Measurements from ENCODE around the gene NDUFS7.
"Not testable (repeated sequence)": the region's sequence is repeated elsewhere in the genome, so short reads cannot be mapped to it uniquely, and the experiment has no call there.

Gene NDUFS7

DNA sequence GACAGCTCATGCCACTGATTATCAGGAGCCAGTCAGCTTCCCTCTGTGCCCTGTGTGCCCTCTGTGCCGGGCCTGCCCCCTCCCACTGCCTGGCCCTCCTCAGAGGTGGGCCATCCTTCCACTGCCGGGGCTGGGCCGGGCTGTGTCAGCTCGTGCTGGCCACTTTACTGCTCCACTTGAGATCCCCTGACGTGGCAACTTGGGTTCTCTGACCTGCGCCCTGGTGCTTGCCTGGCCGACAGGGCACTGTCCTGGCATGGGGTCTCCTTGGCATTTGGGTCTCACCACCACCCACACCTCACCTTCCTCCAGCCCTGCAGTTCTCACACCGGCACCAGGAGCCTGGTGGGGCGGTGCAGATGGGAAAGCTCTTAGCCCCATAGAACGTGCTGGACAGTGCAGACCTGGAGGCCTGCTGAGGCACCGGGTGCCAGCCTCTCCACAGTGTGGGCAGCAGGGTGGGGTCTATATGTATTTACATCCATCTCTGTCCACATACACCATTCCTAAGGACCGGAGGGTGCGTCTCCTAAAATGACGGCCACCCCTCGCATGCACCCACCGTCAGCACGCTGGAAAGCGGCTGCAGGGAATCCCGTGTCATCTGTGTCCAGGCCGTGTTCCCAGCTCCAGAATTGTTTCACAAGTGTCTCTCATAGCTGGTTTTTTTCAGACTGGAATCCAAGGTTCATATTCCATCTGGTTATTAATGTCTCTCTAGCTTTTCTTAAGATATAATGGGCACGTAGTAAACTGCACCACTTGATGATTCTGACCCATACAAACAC, 35.4 kb downstream of the NDUFS7 start:
- DNase-seq: no peak

DNA sequence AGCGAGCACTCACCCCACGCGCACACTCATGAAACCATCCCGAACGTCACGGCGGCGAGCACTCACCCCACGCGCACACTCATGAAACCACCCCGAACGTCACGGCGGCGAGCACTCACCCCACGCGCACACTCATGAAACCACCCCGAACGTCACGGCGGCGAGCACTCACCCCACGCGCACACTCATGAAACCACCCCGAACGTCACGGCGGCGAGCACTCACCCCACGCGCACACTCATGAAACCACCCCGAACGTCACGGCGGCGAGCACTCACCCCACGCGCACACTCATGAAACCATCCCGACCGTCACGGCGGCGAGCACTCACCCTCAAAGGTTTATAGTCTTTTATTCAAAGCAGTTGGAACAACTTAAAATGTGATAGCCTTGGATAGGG, 36.4 kb downstream of the NDUFS7 start:
- DNase-seq: not testable (repeated sequence)

DNA sequence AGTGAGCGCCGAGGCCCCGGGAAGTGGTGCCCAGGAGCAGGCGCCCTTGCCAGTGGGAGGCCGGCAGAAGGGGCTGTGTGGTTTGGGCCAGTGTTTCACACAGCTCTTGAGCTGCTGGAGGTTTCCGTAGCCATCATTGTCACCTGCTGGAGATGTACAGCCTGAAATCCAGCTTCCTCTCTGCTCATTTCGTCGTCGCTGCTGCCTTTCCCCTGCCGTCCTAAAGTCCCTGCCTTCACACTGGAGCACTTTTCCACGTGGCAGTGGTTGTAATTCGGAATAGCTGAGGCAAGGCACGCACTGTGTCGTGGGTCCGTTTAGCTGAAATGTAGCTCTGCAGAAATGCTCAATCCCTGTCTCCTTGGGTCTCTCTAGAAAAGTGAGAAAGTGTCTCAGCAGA, 36.9 kb downstream of the NDUFS7 start:
- no peak for DNase-seq

DNA sequence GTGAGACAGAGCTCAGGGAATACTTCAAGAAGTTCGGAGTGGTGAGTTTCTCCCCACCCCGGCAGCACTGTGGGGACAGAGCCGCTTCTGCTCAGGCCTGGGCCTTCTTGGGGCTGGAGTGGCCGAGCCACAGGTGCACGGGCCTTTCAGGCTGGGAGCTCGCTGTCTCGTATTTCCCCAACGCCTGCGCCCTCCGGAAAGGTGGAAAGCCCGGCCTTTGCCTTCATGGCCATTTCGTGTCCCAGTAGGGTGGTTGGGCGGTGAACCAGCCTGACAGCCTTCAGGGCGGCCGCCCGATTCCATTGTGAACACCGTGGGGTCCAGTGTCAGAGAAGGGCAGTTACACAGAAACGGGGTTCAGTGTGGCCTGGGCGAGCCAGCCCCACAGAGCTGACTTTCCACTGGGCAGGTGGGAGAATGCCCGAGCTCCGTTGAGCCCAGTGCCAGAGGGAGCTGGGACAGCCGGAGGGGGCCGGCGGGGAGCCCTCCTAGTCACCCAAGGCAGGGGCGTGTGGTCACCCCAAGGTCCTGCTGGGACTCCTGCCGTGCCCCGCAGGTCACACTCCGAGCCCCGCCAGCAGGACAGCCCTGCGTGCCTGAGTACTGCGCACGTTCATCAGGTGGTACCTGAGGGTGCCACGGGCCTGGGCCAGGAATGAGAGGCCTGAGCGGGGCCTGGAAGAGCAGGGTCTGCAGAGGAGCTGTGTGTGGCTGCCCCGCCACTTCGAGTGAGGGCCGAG, 37.7 kb downstream of the NDUFS7 start:
- no peak for DNase-seq

DNA sequence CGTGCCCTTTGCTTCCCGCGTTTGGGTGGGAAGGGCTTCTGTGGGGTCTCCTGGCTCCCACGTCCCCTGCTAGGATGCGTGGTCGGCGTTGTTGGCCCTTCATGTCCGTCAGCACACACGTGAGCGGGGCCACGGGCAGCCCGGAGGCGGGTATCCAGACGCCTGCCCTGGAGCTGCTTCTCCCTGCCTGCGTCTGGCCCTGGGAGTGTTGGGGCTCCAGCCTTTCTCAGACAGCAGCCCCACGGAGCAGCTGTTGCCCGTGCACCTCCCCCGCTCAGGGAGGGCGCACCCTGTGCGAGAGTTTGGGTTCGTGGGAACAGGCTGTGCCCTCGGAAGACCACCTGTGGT, 38.2 kb downstream of the NDUFS7 start:
- no peak for DNase-seq

DNA sequence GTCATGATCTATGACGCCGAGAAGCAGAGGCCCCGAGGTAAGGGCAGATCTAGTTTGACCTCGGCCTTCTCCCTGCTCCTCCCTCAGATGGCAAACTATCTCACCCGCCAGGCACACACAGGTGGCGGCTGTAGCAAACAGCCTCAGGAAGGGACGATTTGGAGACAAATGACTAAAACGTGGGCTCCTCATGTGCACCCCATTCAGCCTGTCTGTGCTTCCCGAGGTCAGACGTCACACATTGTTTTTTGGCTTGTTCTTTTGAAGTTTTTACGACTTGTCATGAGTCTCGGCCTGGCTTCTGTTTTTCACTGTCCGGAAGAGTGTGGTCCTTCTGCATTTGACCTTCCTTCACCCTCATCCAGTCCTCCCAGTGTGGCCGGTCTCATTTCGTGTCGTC, 38.7 kb downstream of the NDUFS7 start:
- no peak for DNase-seq

DNA sequence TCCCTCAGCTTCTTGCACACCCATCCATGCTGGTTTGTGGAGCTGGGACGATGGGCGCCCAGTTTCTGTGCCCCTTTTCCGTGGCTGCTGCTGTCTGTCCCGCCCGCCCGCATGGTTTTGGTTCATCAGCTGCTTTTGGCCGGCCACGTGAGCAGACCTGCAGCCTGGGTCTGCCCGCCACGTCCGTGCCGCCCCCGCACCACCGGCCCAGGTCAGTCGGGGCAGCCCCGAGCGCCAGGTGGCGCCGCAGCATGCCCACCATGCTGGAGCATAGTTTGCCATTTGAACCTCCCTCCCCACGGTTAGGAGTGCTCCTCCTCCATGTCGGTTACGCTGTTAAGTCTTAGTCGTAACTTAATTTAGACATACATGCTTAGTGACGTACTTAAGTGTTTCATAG, 39.2 kb downstream of the NDUFS7 start:
- no peak for DNase-seq

DNA sequence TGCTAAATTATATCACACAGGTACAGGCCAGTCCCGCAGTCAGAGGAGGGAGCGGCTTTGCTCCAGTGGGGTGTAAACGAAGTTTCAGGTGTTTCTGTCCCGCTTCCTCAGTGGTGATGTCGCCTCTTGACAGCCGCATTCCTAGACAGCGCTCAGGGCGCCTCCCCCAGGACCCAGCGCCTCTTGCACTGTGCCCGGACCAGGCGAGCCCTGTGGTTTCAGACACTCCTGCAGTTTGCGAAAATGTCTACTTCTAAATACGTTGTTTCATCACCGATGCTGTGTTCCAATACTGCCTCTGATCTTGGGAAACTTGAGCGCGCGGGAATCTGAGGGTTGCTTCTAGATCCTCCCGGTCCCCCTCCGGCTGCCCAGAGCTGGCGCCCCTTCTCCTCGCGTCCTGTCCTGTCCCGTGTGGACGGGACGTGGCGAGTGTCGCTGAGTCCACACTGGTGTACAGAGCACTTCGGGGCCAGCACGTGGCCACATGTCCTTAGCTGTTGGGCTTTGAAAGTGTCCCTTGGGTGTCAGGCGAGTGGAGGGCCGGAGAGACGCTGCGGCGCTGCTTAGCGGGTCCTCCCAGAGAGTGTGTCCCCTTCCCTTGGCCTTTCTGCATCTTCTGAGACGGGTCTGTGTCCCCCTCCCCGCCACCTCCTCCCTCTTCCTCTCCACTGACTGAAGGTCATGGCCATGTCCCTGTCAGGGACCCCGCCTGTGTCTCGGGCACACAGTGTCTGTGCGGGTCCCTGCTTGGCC, 39.9 kb downstream of the NDUFS7 start:
- no peak for DNase-seq

DNA sequence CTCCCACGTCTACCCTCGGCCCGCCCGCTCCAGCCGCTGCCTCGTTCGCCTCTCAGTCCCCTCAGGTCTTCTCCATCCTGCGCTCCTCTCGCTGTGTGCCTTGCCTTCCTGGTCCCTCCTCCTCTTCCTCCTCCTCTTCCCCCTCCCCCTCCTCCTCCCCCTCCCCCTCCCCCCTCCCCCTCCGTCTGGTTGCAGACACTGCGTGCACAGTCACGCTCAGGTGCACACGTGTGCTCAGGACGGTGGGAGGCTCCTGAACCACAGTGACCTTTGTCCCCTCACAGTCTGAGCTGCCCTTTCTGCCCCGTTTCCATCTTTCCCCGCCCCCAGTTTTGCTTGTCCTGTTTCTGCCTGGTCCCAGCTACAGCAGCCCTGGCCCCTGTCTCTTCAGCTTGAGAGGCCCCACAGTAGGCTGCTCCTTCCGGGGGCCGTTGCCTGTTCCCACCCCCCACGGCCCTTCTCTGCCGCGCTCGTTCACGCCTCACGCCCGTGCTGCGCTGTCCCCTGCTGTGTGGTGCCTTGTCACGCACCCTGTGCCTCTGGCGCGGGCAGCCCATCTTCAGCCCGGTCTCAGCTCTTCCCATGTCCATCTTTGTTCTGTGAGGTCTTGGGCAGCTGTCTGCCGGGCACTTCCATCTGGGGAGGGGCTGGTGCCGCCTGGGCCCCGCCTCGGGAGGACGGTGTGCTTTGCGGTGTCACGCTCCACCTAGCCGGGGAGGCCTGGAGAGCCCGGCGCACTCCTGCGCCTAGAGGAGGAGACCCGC, 40.7 kb downstream of the NDUFS7 start:
- DNase-seq: no peak

DNA sequence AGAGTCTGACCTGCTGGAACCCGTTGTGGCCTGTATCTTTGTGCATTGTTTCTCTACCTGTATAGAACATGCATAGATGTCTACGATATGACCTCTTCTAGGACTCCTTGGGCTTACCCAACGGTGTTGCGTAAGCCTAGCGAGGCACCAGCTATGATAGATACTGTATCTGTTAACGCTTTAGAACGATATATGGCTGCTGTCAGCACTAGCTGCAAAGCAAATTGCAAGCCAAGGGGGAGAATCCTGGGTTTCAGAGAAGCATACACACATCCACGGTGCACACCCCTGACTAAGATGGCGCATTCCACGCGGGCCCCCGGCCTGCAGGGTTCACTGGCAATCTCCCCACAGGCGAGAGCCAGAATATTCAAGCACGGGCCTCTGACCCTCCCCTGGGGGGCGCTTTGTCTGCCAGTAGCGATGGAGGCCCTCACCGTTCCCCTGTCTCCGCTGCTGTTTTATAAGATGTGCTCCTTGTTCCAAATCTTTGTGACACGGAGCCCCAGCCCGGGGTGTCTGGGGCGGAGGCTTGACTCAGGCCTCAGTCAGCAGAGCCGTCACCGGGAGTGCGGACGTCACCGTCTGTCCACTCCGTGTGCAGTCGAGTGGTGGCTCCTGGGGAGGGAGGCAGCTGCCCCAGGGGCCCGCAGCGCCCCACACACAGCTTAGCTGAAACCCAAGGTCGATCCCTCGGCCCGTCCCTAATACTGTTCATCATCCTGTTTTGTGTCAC, 41.6 kb downstream of the NDUFS7 start:
- DNase-seq: no peak

DNA sequence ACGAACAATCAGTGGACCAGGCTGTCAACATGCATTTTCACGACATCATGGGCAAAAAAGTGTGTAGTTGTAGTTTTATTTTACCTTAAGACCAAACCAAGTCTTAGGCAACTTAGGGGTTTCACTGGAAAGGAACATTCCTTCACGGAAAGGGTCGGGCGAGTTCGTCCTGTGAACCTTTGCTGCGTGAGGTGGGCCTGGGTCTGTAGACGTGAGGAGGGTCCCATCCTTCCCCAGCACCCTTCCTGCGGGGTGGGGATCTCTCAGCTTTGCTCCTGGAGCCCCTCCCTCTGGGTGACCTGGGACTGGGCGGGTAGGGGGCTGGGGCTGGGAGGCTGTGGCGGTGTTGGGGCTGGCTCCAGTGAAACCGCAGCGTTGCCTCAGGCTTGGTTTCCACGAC, 42.2 kb downstream of the NDUFS7 start:
- DNase-seq: no peak

DNA sequence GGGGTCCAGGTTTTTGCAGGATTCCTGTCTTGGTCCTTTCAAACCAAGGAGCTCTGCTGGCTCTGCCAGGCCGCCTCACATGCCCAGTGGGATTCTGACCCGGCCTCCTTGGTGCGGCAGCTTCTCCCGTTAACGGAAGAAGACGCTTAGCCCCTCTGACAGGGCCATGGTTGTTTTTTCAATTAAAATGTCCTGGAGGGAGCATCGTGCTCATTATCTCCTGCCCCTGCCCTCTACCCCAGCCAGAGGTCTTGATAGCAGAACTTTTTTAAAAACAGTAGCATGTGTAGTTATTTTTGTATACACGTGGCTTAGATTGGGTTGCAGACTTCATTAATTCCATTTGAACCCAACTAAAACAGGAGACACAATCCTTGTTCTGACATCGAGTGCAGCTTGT, 43.0 kb downstream of the NDUFS7 start:
- no peak for DNase-seq

DNA sequence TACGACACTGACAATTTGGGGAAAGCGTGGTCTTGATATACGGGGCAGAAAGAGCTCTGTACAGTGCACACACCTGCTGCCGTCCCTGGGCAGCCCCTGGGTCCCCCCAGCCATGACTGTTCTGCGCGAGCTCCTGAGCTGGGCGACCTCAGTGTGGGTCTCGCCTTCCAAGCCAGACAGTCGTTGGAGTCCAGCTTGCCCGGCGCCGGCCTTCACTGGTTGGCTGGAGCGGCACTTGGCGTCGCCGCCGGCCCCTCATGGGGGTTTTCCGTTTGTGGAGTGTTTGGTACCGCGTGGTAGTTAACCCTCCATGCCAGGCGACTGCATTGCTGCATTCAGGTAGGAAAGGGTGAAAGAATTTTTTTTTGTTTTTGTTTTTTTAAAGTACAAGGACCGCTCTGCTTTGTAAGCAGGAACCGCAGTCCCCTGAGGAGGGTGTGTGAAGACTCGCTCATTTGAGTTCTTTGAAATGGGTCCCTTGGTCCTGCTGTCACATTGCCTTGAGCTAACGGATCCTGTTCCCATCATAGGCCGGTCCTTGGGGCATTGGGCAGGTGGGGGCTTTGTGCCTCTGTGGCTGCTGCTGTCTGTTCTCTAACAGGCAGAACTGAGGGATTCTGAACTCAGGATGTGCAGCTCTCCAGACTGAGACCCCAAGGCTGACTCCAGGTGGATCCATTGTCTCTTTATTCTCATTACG, 43.7 kb downstream of the NDUFS7 start:
- DNase-seq: no peak

DNA sequence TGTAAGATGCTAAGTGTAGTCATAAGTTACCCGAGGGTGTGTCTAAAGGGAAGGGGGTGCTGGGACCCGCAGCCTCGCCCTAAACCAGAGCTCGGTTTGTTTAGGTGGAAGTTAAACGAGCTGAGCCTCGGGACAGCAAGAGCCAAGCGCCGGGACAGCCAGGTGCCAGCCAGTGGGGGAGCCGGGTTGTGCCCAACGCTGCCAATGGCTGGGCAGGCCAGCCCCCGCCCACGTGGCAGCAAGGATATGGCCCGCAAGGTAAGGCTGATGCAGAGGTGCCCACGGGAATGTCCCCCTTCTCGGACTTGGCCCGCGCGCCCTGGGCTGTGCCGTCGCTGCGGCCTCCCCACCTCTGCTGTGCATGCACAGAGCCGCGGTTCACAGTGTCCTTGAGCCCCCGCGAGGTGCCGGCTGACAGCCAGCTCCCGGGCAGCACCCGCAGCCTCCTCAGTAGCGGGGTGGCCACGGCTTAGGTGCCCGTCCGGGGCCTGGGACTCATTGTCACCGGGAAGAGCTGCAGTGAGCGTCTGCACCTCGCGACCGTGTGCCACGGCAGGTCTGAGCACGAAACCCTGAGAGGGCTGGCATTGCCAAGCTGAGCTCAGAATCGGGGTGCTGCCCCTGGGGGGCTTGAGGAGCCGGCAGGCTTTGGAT, 45.2 kb downstream of the NDUFS7 start:
- DNase-seq: no peak

DNA sequence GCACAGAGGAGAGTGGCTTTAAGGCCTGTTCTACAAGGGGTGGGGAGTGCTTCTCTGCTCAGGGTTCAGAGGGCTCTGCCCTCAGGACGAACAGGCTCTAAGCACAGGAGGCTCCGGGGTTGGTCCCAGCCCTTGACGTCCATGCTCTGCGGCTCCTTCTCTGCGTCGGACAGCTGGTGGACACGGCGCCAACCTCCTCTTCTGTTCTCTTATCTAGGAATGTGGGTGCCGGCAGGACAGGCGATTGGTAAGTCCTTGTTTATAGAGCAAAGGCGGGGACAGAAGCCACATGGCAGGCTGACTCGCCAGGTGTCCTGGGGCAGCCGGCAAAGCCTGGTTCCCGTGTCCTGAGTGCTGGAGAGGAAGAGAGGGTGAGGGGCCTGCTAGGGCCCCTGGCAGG, 46.0 kb downstream of the NDUFS7 start:
- no peak for DNase-seq

DNA sequence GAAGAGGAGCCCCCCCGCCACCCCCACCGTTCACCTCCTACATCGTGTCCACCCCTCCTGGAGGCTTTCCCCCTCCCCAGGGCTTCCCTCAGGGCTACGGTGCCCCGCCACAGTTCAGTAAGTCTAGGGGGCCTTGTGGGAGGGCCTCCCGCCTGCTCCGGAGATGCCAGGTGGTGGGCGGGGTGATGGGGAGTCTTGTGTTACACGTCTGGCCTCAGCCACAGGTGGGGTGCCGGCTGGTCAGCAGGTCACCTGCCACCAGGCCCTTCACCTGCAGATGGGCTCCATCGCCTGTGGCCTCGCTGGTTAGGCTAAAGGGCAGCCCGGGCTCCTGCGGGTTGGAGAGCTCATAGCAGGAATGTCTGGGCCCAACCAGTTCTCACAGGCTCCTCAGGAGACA, 46.5 kb downstream of the NDUFS7 start:
- DNase-seq: no peak

DNA sequence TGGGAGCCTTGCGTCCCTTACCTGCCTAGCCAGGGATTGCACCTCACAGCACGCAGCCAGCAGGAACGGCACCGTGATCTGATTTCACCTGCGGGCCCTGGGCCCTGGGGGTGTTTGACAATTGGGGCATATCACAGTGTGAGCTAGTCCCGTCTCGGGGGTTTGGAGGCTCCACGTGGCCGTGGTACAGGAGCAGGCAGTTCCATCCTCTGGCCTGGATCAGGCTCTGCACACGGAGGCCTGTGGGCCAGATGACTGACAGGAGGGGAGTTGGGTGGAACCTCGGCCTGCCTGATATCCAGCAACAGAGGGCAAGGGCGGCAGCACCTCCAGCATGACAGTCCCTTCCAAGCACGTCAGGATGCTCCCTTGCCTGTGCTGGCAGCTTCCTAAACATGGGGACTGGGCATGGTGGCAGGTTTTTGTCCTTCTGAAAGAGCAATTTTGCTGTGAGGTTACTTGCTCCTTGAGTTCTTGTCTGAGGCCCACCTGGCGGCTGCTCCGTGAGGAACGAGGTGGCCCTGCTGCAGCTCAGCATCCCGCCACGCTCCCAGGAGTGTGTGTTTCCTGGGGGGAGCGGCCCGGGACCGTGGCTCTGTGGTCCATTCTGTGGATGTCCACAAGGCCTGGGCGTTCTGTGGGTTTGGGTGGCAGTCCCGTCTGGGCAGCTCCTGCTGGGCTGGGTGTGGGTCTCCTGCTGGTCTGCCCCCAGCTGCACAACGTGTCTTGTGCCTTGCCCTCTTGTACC, 48.2 kb downstream of the NDUFS7 start:
- DNase-seq: no peak

DNA sequence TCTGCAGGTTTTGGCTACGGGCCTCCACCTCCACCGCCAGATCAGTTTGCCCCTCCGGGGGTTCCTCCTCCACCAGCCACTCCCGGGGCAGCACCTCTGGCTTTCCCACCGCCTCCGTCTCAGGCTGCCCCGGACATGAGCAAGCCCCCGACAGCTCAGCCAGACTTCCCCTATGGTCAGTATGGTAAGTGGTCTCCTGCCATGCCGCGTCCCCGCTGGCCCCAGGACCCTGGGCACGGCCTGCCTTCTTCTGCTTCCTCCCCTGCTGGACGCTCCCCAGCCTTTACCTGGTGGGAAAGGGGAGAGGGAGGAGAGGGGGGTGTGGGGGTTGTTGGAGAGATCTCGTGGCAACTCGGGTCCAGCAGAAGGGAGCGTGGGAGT, 48.8 kb downstream of the NDUFS7 start:
- no peak for DNase-seq

DNA sequence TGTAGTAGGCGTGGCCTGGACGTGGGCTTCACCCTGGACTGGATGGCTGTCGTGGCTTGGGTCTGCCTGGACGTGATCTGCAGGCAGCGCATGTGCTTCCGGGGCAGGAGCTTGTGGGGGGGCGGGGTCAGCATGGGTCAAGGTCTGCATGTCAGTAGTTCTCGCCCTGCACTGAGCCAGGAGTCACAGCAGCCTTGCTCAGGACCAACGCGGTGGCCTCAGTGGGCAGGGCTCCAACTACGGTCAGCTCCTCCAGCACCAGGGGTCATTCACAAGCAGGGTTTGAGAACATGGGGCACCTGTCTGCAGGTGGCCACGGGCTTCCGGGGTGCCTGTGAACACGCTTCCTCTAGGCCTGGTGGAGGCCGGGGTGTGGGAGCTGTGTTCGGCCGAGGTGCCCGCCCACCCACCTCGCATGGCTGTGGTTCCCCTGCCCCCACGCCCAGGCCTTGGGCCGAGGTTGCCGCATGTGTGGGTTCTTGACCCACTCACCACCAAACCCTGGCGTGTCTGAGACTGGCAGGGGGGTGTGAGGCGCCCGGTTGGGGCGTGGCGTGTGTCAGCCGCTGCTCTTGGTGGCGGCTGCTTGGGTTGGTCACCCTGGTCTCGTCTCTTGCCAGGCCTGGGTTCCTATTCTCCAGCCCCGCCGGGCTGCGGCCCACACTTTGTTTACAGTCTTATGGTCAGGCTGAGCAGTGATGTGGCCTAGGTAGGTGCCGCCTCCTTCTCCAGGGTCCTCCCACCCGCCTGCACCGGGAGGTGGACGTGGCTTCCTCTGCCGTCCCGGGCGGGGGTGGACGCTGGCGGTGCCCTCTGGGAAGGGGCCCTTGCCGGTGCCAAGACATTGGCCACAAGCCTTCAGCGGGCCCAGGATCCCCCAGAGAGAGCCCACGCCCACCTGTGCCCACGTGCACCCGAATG, 49.7 kb downstream of the NDUFS7 start:
- no peak for DNase-seq

DNA sequence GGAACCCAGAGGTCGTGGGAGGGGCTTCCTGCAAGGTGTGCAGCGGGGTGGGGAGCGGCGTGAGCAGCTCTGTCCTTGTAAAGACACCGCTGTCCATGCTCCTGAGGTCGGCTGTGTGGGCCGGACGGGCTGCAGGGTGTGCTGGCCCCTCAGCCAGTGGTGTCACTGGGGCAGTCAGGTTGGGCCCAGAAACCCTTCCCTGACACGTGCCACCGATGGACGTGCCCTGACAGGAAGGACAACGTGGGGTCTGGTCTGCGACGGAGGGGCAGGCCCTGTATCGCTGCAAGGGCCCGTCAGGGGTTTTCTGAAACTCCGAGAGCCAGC, 50.3 kb downstream of the NDUFS7 start:
- no peak for DNase-seq
